ENCODE results near the gene PRKAR1B.

- TF ChIP-seq EZH2 (IDR thresholded peaks at IDR 0.05; ENCODE audit: borderline replicate concordance, insufficient read depth, low read depth, low read length, poor library complexity, severe bottlenecking) = no peak
- TF ChIP-seq CTCF (IDR thresholded peaks at IDR 0.05) = no peak
These were observed 227.1 kb downstream of the PRKAR1B start for GRCh38 chr7:499853-500485.

Measured in B cell (primary cell).